Bronchial epithelial cell (primary cell): Measurements from ENCODE around the gene DAB2IP. TPM values are rescaled to one million over a fixed set of nuclear protein-coding genes. Genes with fewer than 3 reads are reported as not detected.

ENCODE experiments used
- DNase-seq: peaks from one replicate; pipeline ENCODE4 v3.0.0-alpha.2; 2010; ENCODE audit warnings: low read depth
- FAIRE-seq: peaks from 2 replicates; lab custom pipeline; 2011; peaks lifted over from hg19 to GRCh38; lab: Jason Lieb, UNC
- H3K27me3 ChIP-seq: 2 replicates; pipeline ENCODE4 v1.5.1; 2011; ENCODE audit warnings: low read length; ENCODE audit not compliant: control insufficient read depth, insufficient read depth
- H3K36me3 ChIP-seq: 2 replicates; pipeline ENCODE4 v1.5.1; 2011; ENCODE audit warnings: low read length; ENCODE audit not compliant: control insufficient read depth, insufficient read depth
- H3K4me3 ChIP-seq: 2 replicates; pipeline ENCODE4 v1.5.1; 2011; ENCODE audit warnings: mild to moderate bottlenecking, low read depth, low read length, control low read depth
- total RNA-seq: library from RNA; depleted of rRNA; stranded (reverse); fragments of >200 nt; gene quantifications from 2 replicates; pipeline ENCODE4 v1.2.1, GENCODE V29; 2014
- TF ChIP-seq, protein P1 (sequence below): IDR thresholded peaks from 2 replicates; pipeline ENCODE4 v1.5.1; 2011; ENCODE audit warnings: mild to moderate bottlenecking, moderate library complexity, low read length, control low read depth, inconsistent platforms; ENCODE audit not compliant: insufficient read depth, severe bottlenecking

Gene DAB2IP
- total RNA-seq, 1 donor from 2014 or later, result 8.4 TPM

DNA sequence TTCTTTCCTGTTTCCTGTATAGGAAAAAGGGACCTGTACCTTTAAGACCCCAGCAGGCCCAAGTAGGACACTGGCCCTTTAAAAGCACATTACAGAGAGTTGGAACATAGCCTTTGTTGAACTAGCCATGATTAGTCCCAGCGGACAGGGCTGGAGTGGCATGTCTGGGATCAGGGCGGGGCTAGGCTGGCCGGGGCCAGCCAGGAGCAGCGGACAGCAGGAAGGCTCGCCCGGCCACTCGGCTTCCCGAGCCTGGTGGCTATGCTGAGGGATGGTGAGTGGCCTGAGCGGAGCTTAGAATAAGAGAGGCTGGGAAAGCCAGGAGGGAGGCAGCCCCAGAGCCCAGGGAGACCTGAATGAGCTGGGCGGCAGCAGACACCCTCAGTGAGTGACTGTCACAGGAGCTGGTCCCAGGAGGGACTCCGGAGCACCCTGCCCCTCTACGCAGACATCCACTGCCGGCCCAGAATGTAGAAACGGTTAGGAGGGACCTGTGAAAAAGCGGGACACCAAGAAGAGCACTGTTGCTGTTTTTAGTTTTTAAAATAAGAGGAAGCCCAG, 92.1 kb downstream of the DAB2IP start:
- FAIRE-seq, result no peak

GRCh38 chr9:121744002-121744686, 92.7 kb downstream of the DAB2IP start:
- FAIRE-seq, result no peak
- Histone ChIP-seq H3K4me3 (no peak overlapping the region), H3K27me3 (no peaks in the 10 kb centered on the region), H3K36me3 (peaks cover 4% of the 10 kb centered on the region)
- peak; percentile 23 for DNase-seq
- TF ChIP-seq, protein P1, sequence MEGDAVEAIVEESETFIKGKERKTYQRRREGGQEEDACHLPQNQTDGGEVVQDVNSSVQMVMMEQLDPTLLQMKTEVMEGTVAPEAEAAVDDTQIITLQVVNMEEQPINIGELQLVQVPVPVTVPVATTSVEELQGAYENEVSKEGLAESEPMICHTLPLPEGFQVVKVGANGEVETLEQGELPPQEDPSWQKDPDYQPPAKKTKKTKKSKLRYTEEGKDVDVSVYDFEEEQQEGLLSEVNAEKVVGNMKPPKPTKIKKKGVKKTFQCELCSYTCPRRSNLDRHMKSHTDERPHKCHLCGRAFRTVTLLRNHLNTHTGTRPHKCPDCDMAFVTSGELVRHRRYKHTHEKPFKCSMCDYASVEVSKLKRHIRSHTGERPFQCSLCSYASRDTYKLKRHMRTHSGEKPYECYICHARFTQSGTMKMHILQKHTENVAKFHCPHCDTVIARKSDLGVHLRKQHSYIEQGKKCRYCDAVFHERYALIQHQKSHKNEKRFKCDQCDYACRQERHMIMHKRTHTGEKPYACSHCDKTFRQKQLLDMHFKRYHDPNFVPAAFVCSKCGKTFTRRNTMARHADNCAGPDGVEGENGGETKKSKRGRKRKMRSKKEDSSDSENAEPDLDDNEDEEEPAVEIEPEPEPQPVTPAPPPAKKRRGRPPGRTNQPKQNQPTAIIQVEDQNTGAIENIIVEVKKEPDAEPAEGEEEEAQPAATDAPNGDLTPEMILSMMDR, result peak; percentile 43

More for the DNA sequence above, 92.1 kb downstream of the DAB2IP start:
- peaks cover 2% of the 10 kb centered on the region for H3K36me3 ChIP-seq
- H3K27me3 ChIP-seq, result no peaks in the 10 kb centered on the region
- peak overlapping the region; percentile 16 for H3K4me3 ChIP-seq
- TF ChIP-seq, protein P1, result peak; percentile 8
- peak; percentile 58 for DNase-seq

DNA sequence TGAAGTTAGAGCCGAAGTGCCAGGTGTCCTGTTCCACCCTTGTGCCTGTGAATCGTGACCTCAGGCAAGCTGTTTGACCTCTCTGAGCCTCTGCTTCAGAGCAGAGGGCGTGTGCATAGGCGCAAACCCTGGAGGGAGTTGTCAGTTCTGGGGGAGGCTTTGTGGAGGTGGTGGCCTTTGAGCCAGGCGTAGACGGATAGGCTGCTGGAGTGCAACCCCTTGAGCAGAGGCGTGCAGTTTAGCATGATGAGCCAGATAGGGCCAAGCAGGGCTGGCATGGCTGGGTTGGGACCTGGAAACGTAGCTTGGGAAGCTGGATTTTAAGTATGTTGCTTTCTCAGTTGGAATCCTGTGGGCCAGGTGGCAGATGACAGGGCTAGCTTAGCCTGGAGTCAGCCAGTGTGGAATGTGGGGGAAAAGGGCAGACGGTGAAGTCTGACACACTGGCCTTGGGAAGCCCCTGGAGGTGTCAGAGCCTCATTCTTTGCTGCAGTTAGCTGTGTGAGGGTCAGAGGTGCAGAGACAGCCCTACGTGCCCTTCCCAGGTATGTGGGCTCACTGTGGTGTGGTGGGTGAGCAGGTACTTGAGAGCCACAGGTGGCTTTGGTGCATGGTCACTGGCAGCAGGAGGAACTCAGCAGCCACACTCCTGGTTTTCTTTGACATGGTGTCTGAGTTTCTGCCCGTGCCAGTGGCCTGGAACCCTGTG, 93.4 kb downstream of the DAB2IP start:
- FAIRE-seq, result no peak
- Histone ChIP-seq H3K36me3 (peaks cover 8% of the 10 kb centered on the region), H3K4me3 (no peak overlapping the region), H3K27me3 (no peaks in the 10 kb centered on the region)
- TF ChIP-seq, protein P1, result no peak
- no peak for DNase-seq

GRCh38 chr9:121745396-121745695, 93.9 kb downstream of the DAB2IP start:
- DNase-seq, result no peak
- Histone ChIP-seq H3K36me3 (peaks cover 9% of the 10 kb centered on the region), H3K27me3 (no peaks in the 10 kb centered on the region), H3K4me3 (no peak overlapping the region)
- TF ChIP-seq, protein P1, result no peak
- FAIRE-seq, result no peak

DNA sequence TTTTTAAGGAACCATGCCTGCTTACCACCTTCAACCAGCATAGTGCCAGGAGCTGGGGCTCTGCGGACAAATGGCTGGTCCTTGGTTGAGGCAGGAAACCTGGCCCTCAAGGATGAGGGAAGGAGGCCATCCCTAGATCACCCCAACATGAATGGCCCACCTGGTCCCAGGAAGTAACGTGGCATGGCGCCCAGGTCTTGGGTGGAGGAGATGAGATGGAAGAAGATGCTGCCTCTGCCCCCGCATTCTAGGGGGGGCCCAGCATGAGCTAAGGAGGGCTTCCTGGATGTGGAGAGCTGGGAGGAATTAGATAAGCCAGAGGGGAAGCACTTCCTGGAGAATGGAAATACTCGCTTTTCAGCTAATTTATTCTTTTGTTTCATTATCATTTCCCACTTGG, 95.0 kb downstream of the DAB2IP start:
- no peak overlapping the region for H3K4me3 ChIP-seq
- peaks cover 10% of the 10 kb centered on the region for H3K36me3 ChIP-seq
- DNase-seq (no peak), FAIRE-seq (no peak)
- no peaks in the 10 kb centered on the region for H3K27me3 ChIP-seq
- TF ChIP-seq, protein P1, result no peak
